H1 (cell line): ENCODE data around the gene GRIK4. TPM values are rescaled to one million over a fixed set of nuclear protein-coding genes. Genes with fewer than 3 reads are reported as not detected.

ENCODE experiments used
- CTCF ChIA-PET: fragments of 300-600 bp; sonication (Branson Sonifier 250); formaldehyde crosslinking; loops from one replicate; lab custom pipeline; 2021; ENCODE audit not compliant: partially characterized antibody; lab: Charles Lee
- POLR2A ChIA-PET: fragments of 300-600 bp; sonication (Branson Sonifier 250); formaldehyde crosslinking; loops from one replicate; lab custom pipeline; 2021; ENCODE audit warnings: inconsistent platforms; ENCODE audit not compliant: partially characterized antibody; lab: Charles Lee
- DNase-seq, 2 experiments: peaks; one replicate each; pipeline versions ENCODE4 v3.0.0 to v3.0.0-alpha.2; 2010 to 2022; ENCODE audit warnings: low spot score in 2 of 2, low read depth in 1 of 2, mixed read lengths in 1 of 2
- FAIRE-seq: peaks from 2 replicates; lab custom pipeline; 2011; peaks lifted over from hg19 to GRCh38; lab: Jason Lieb, UNC
- H2AFZ ChIP-seq: 2 replicates; pipeline ENCODE4 v1.8.1; 2012; ENCODE audit warnings: low read length, inconsistent platforms
- H2AK5ac ChIP-seq: 2 replicates; pipeline ENCODE4 v1.6.1; 2013; ENCODE audit warnings: low read depth, low read length
- H2BK120ac ChIP-seq: replicated peaks from 2 replicates; pipeline ENCODE3; 2013; ENCODE audit warnings: low read depth, low read length, inconsistent platforms
- H2BK12ac ChIP-seq: 2 replicates; pipeline ENCODE4 v1.6.1; 2013; ENCODE audit warnings: low read depth, low read length
- H2BK15ac ChIP-seq: 2 replicates; pipeline ENCODE4 v1.6.1; 2013; ENCODE audit warnings: low read length
- H2BK20ac ChIP-seq: 2 replicates; pipeline ENCODE4 v1.6.1; 2013; ENCODE audit warnings: low read length
- H2BK5ac ChIP-seq: 2 replicates; pipeline ENCODE4 v1.6.1; 2013; ENCODE audit warnings: low read depth, low read length
- H3K14ac ChIP-seq: 2 replicates; pipeline ENCODE4 v1.6.1; 2013; ENCODE audit warnings: inconsistent platforms; ENCODE audit not compliant: insufficient read length
- H3K18ac ChIP-seq: 2 replicates; pipeline ENCODE4 v1.6.1; 2013; ENCODE audit warnings: low read length; ENCODE audit errors: extremely low read depth
- H3K23ac ChIP-seq: 2 replicates; pipeline ENCODE4 v1.6.1; 2013; ENCODE audit warnings: inconsistent platforms; ENCODE audit not compliant: insufficient read length
- H3K23me2 ChIP-seq: 2 replicates; pipeline ENCODE4 v1.6.1; 2013; ENCODE audit warnings: low read depth, low read length
- H3K27ac ChIP-seq: 2 replicates; pipeline ENCODE4 v1.6.1; 2011; ENCODE audit warnings: low read depth, low read length, inconsistent platforms
- H3K27me3 ChIP-seq, 4 experiments: replicated peaks in 1 of 4; 1 replicate in 1 of 4; 2 replicates in 3 of 4; pipeline versions ENCODE4 v1.6.1 to v1.8.1; 2011 to 2013; ENCODE audit warnings: low read length in 3 of 4, mild to moderate bottlenecking in 3 of 4, inconsistent platforms in 2 of 4, mixed read lengths in 2 of 4, moderate library complexity in 1 of 4; ENCODE audit not compliant: control insufficient read depth in 3 of 4, insufficient read depth in 3 of 4; ENCODE audit errors: extremely low read depth in 1 of 4
- H3K36me3 ChIP-seq, 4 experiments: 2 replicates each; pipeline versions ENCODE4 v1.6.1 to v1.8.1; 2011 to 2013; ENCODE audit warnings: mild to moderate bottlenecking in 4 of 4, low read length in 3 of 4, moderate library complexity in 2 of 4, control low read depth in 1 of 4, inconsistent platforms in 1 of 4; ENCODE audit not compliant: insufficient read depth in 4 of 4, control insufficient read depth in 2 of 4
- H3K4ac ChIP-seq: replicated peaks from 2 replicates; pipeline ENCODE3; 2013; ENCODE audit warnings: low read length, low read depth, mixed read lengths, inconsistent platforms; ENCODE audit not compliant: insufficient read length
- H3K4me1 ChIP-seq, 4 experiments: replicated peaks in 1 of 4; 1 replicate in 1 of 4; 2 replicates in 3 of 4; pipeline versions ENCODE4 v1.6.1 to v1.8.1; 2011 to 2013; ENCODE audit warnings: low read length in 3 of 4, inconsistent platforms in 2 of 4, mixed read lengths in 1 of 4; ENCODE audit not compliant: insufficient read depth in 4 of 4, control insufficient read depth in 3 of 4
- H3K4me2 ChIP-seq, 2 experiments: 2 replicates each; pipeline versions ENCODE4 v1.6.1 to v1.8.1; 2011 to 2013; ENCODE audit warnings: low read depth in 2 of 2, low read length in 2 of 2, control low read depth in 1 of 2, inconsistent platforms in 1 of 2, mild to moderate bottlenecking in 1 of 2; ENCODE audit not compliant: insufficient read depth in 1 of 2
- H3K4me3 ChIP-seq, 4 experiments: fragments of 200-600, 300-600 bp in 1 of 4; sonication (generic), shearing (Covaris generic), sonication (Bioruptor Twin) in 1 of 4; 2 replicates each; pipeline versions ENCODE4 v1.5.1 to v1.8.1; 2011 to 2016; ENCODE audit warnings: low read length in 4 of 4, low read depth in 3 of 4, control low read depth in 2 of 4, inconsistent platforms in 2 of 4, mild to moderate bottlenecking in 2 of 4, mixed read lengths in 1 of 4, moderate library complexity in 1 of 4; ENCODE audit not compliant: insufficient read depth in 2 of 4; ENCODE audit errors: extremely low read depth in 1 of 4
- H3K56ac ChIP-seq: replicated peaks from 2 replicates; pipeline ENCODE3; 2013; ENCODE audit warnings: low read depth, mild to moderate bottlenecking, mixed read lengths, low read length, inconsistent platforms; ENCODE audit not compliant: insufficient read length
- H3K79me1 ChIP-seq: 2 replicates; pipeline ENCODE4 v1.6.1; 2013; ENCODE audit warnings: low read depth, low read length, control low read depth
- H3K79me2 ChIP-seq, 2 experiments: 2 replicates each; pipeline versions ENCODE4 v1.6.1 to v1.8.1; 2012 to 2013; ENCODE audit warnings: low read length in 2 of 2, mild to moderate bottlenecking in 2 of 2, inconsistent platforms in 1 of 2; ENCODE audit not compliant: insufficient read depth in 2 of 2, control insufficient read depth in 1 of 2
- H3K9ac ChIP-seq, 4 experiments: replicated peaks in 1 of 4; 1 replicate in 1 of 4; 2 replicates in 3 of 4; pipeline versions ENCODE4 v1.6.1 to v1.8.1; 2011 to 2013; ENCODE audit warnings: low read depth in 3 of 4, low read length in 3 of 4, control low read depth in 2 of 4, mild to moderate bottlenecking in 2 of 4, moderate library complexity in 2 of 4, inconsistent platforms in 1 of 4; ENCODE audit errors: extremely low read depth in 1 of 4
- H3K9me3 ChIP-seq, 2 experiments: 2 replicates each; pipeline versions ENCODE4 v1.6.1 to v1.8.1; 2012 to 2013; ENCODE audit warnings: mild to moderate bottlenecking in 2 of 2, moderate library complexity in 2 of 2, control low read depth in 1 of 2, inconsistent platforms in 1 of 2, low read depth in 1 of 2, low read length in 1 of 2, mixed read lengths in 1 of 2; ENCODE audit not compliant: insufficient read depth in 2 of 2
- H4K20me1 ChIP-seq, 2 experiments: replicated peaks in 1 of 2; 2 replicates each; pipeline versions ENCODE3 to v1.8.1; 2011 to 2013; ENCODE audit warnings: inconsistent platforms in 2 of 2, low read length in 2 of 2, mild to moderate bottlenecking in 1 of 2; ENCODE audit not compliant: insufficient read depth in 2 of 2, control insufficient read depth in 1 of 2
- H4K5ac ChIP-seq: 2 replicates; pipeline ENCODE4 v1.6.1; 2013; ENCODE audit warnings: low read length, low read depth, mixed read lengths, inconsistent platforms; ENCODE audit not compliant: insufficient read length
- H4K8ac ChIP-seq: 2 replicates; pipeline ENCODE4 v1.8.0; 2013; ENCODE audit warnings: mild to moderate bottlenecking, moderate library complexity, low read length, inconsistent platforms; ENCODE audit not compliant: insufficient read depth; ENCODE audit errors: extremely low read depth
- H4K91ac ChIP-seq: replicated peaks from 2 replicates; pipeline ENCODE3; 2013; ENCODE audit warnings: low read length, mixed read lengths, inconsistent platforms; ENCODE audit not compliant: insufficient read length
- ASH2L ChIP-seq: fragments of 200-600, 300-600 bp; sonication (generic); IDR thresholded peaks from one replicate; pipeline ENCODE4 v1.7.1; 2017; ENCODE audit warnings: low read length
- WGBS, 2 experiments: shearing (Covaris generic) in 1 of 2; methylation state at CpG; one replicate each; pipeline versions ENCODE4 v1.1.6 to v1.1.7; 2013 to 2015; ENCODE audit warnings: low lambda C conversion rate in 2 of 2, mixed read lengths in 2 of 2, inconsistent platforms in 1 of 2, low coverage in 1 of 2, missing lambda C conversion rate in 1 of 2; ENCODE audit not compliant: insufficient replicate concordance in 2 of 2, insufficient coverage in 1 of 2, insufficient read length in 1 of 2; ENCODE audit errors: extremely low coverage in 1 of 2, missing lambda C conversion rate in 1 of 2; 5-methylcytosine and 5-hydroxymethylcytosine counted together
- polyA plus RNA-seq, 7 experiments: library from polyadenylated mRNA; depleted of rRNA in 3 of 7; stranded (reverse) in 5 of 7; unstranded in 2 of 7; fragments of >200 nt in 5 of 7; fragments of 200-250 nt in 2 of 7; gene quantifications; 1 replicate in 5 of 7; 2 replicates in 1 of 7; 4 replicates in 1 of 7; pipeline versions ENCODE4 v1.2.1 to v1.2.3, GENCODE V29; 2011 to 2013; ENCODE audit warnings: missing spikeins in 2 of 7, mixed read lengths in 2 of 7
- total RNA-seq: library from RNA; stranded (reverse); fragmentation: NEBNext Ultra II Directional; extraction: Animal tissue kit (Norgen Biotek cat#: 25700); gene quantifications from 2 replicates; pipeline ENCODE4 v1.2.1, GENCODE V29; 2021

Gene GRIK4
- total and polyA plus RNA-seq, 2 of the 8 experiments (the other 6 are each of a cell fraction or from before 2014, with no cell fraction given), result 1.2 to 2.9 TPM

DNA sequence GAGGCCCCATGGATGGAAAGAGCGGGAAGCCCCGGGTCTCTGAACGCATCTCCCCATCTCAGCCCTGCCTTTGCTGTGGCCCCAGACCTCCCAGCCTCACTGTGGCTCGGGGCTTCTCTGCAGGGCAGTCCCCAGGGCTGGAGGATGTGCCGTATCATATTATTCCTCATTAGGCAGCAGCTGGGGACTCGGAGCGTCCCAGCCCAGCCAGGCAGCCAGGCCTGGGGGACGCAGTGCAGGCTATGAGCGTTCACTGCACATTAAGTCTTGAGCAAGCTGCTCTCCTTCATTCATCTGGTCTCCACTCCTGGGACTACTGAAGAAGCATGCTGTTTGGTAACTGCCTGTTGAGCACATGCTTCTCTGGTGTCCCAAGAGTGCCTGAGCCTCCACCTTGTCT is 285.6 kb downstream of the GRIK4 start:
- Histone ChIP-seq H3K36me3 (no peaks in the 10 kb centered on the region), H3K23me2 (no peaks in the 10 kb centered on the region; the same call in 1 of the 2 replicates), H2BK120ac (no peak overlapping the region), H2BK12ac (no peak overlapping the region), H2BK15ac (no peak overlapping the region), H3K23ac (no peak overlapping the region), H2AK5ac (no peak overlapping the region), H4K20me1 (no peaks in the 10 kb centered on the region), H3K27me3 (no peaks in the 10 kb centered on the region; a peak in 1 of 7 replicates), H4K5ac (no peak overlapping the region), H3K79me1 (no peaks in the 10 kb centered on the region), H4K91ac (no peak overlapping the region), H4K8ac (no peak overlapping the region), H3K27ac (no peak overlapping the region), H3K9ac (no peak overlapping the region), H3K4me3 (no peak overlapping the region), H3K4ac (no peak overlapping the region), H3K56ac (no peak overlapping the region), H3K4me2 (no peak overlapping the region), H2BK5ac (no peak overlapping the region), H2BK20ac (no peak overlapping the region), H3K4me1 (peaks cover 0 to under 1% (median 0%) of the 10 kb centered on the region in 4 experiments; a peak in 1 of 7 replicates), H2AFZ (no peak overlapping the region), H3K14ac (no peak overlapping the region), H3K79me2 (no peaks in the 10 kb centered on the region), H3K9me3 (no peaks in the 10 kb centered on the region), H3K18ac (no peak overlapping the region)
- ChIA-PET CTCF (interaction anchor here (1.0 to 1.8 kb wide), 4 partner anchors 40 to 132 kb away, joined by 3 to 6 read pairs (median 5); no protein-coding TSS in a partner anchor), POLR2A (no interaction called here)
- DNase-seq (no peak), FAIRE-seq (no peak)
- 91% methylated on average over 9 of the region's 9 CpGs; no CpG with 5 or more reads in 1 of the 2 experiments for WGBS, 2 experiments
- TF ChIP-seq ASH2L, result no peak
